ENCODE results near the gene TPST1. TPM values are rescaled to one million over a fixed set of nuclear protein-coding genes. Genes with fewer than 3 reads are reported as not detected.

Gene TPST1
- total and polyA plus RNA-seq, 2 of the 8 experiments (the other 6 are each of a cell fraction or from before 2014, with no cell fraction given), result 8.2 to 18.4 TPM

DNA sequence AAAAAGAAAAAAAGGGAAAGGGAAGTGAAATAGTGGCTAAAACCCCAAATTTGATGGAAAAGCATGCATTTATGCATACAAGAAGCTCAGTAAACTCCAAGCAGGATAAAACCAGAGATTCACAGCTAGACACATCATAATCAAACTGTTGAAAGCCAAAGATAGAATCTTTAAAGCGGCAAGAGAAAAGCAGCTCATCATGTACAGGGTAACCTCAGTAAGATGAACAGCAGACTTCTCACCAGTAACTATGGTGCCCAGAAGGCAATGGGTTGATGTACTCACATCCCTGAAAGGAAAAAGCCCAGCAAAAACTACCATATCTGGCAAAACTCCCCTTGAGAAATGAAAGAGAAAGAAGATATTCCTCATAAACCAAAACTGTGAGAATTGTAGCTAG, 60.4 kb downstream of the TPST1 start:
- WGBS, 2 experiments (ENCODE audit: extremely low coverage in 1 of 2, insufficient coverage in 1 of 2, insufficient read length in 1 of 2, insufficient replicate concordance in 2 of 2, low coverage in 1 of 2, low lambda C conversion rate in 2 of 2, missing lambda C conversion rate in 1 of 2), result 94% methylated on average over 1 of the region's 1 CpG; no CpG with 5 or more reads in 1 of the 2 experiments
- Histone ChIP-seq H3K36me3 (ENCODE audit: control insufficient read depth in 2 of 4, insufficient read depth in 4 of 4, low read length in 3 of 4) (peaks cover 0 to 7% (median 0%) of the 10 kb centered on the region in 4 experiments; a peak in 1 of 8 replicates), H4K8ac (ENCODE audit: extremely low read depth, insufficient read depth, low read length) (no peak overlapping the region), H4K91ac (replicated peaks; ENCODE audit: insufficient read length, low read length) (no peak overlapping the region), H4K5ac (ENCODE audit: insufficient read length, low read depth, low read length) (no peak overlapping the region), H2BK20ac (ENCODE audit: low read length) (no peak overlapping the region), H4K20me1 (replicated peaks in 1 of 2; ENCODE audit: control insufficient read depth in 1 of 2, insufficient read depth in 2 of 2, low read length in 2 of 2) (no peaks in the 10 kb centered on the region), H2BK120ac (replicated peaks; ENCODE audit: low read depth, low read length) (no peak overlapping the region), H3K56ac (replicated peaks; ENCODE audit: insufficient read length, low read depth, low read length) (no peak overlapping the region), H2AFZ (ENCODE audit: low read length) (no peak overlapping the region), H3K23ac (ENCODE audit: insufficient read length) (no peak overlapping the region), H3K4me1 (replicated peaks in 1 of 4; ENCODE audit: control insufficient read depth in 3 of 4, insufficient read depth in 4 of 4, low read length in 3 of 4) (no peaks in the 10 kb centered on the region; a peak in 1 of 7 replicates), H3K27me3 (replicated peaks in 1 of 4; ENCODE audit: control insufficient read depth in 3 of 4, extremely low read depth in 1 of 4, insufficient read depth in 3 of 4, low read length in 3 of 4) (no peaks in the 10 kb centered on the region), H2AK5ac (ENCODE audit: low read depth, low read length) (no peak overlapping the region), H2BK12ac (ENCODE audit: low read depth, low read length) (no peak overlapping the region), H3K4me3 (ENCODE audit: extremely low read depth in 1 of 4, insufficient read depth in 2 of 4, low read depth in 3 of 4, low read length in 4 of 4) (no peak overlapping the region), H3K79me1 (ENCODE audit: low read depth, low read length) (no peaks in the 10 kb centered on the region), H3K18ac (ENCODE audit: extremely low read depth, low read length) (no peak overlapping the region), H3K9me3 (ENCODE audit: insufficient read depth in 2 of 2, low read depth in 1 of 2, low read length in 1 of 2) (peaks cover 17 to 22% of the 10 kb centered on the region in 2 experiments; a peak in 3 of 4 replicates), H3K27ac (ENCODE audit: low read depth, low read length) (no peak overlapping the region), H3K4me2 (ENCODE audit: insufficient read depth in 1 of 2, low read depth in 2 of 2, low read length in 2 of 2) (no peak overlapping the region), H3K9ac (replicated peaks in 1 of 4; ENCODE audit: extremely low read depth in 1 of 4, low read depth in 3 of 4, low read length in 3 of 4) (no peak overlapping the region), H3K14ac (ENCODE audit: insufficient read length) (no peak overlapping the region), H3K79me2 (ENCODE audit: control insufficient read depth in 1 of 2, insufficient read depth in 2 of 2, low read length in 2 of 2) (0 out of 4 replicates have a peak, but pooled peaks cover 0 to 5% of the 10 kb centered on the region in 2 experiments), H3K4ac (replicated peaks; ENCODE audit: insufficient read length, low read depth, low read length) (no peak overlapping the region), H2BK15ac (ENCODE audit: low read length) (no peak overlapping the region), H3K23me2 (ENCODE audit: low read depth, low read length) (no peaks in the 10 kb centered on the region), H2BK5ac (ENCODE audit: low read depth, low read length) (no peak overlapping the region)
- ChIA-PET POLR2A (ENCODE audit: partially characterized antibody) (no interaction called here), CTCF (ENCODE audit: partially characterized antibody) (interaction anchor here (1.0 kb wide), 1 partner anchor 28 kb away, joined by 4 read pairs; no protein-coding TSS in a partner anchor)
- DNase-seq (ENCODE audit: low read depth in 1 of 2, low spot score in 2 of 2), result no peak
- no peak for FAIRE-seq
- TF ChIP-seq RFX5 (IDR thresholded peaks at IDR 0.05; ENCODE audit: borderline replicate concordance, low read depth, low read length), result no peak

Data from H1 (cell line).